Gastrocnemius medialis (tissue), 4 donors: ENCODE measurements around the gene SUMF1. TPM values are rescaled to one million over a fixed set of nuclear protein-coding genes. Genes with fewer than 3 reads are reported as not detected.

Source experiments
- ATAC-seq, 2 donors: fragments of 150-250 bp; one replicate each; pipeline ENCODE4 v1.9.1; 2016
- DNase-seq, 2 donors: peaks; one replicate each; pipeline ENCODE4 v3.0.0-alpha.2; 2019
- H3K27ac ChIP-seq, 4 donors: fragments of 200-600 bp; sonication (generic); 1 replicate in 1 of 4; 2 replicates in 3 of 4; pipeline ENCODE4 v1.5.1; 2016 to 2018; ENCODE audit warnings: mild to moderate bottlenecking in 2 of 4, moderate library complexity in 1 of 4
- H3K27me3 ChIP-seq, 3 donors: fragments of 200-600 bp; sonication (generic) in 2 of 3; 1 replicate in 1 of 3; 2 replicates in 2 of 3; pipeline versions ENCODE4 v1.5.1 to v1.6.0; 2016 to 2019; ENCODE audit warnings: mild to moderate bottlenecking in 1 of 3, moderate library complexity in 1 of 3
- H3K36me3 ChIP-seq, 2 donors: fragments of 200-600 bp; sonication (generic) in 1 of 2; one replicate each; pipeline ENCODE4 v1.5.1; 2017 to 2018
- H3K4me1 ChIP-seq, 2 donors: fragments of 200-600 bp; sonication (generic) in 1 of 2; one replicate each; pipeline ENCODE4 v1.5.1; 2016 to 2017; ENCODE audit warnings: mild to moderate bottlenecking in 2 of 2
- H3K4me3 ChIP-seq, 4 donors: fragments of 200-600 bp; sonication (generic) in 3 of 4; 1 replicate in 1 of 4; 2 replicates in 3 of 4; pipeline ENCODE4 v1.5.1; 2016 to 2019; ENCODE audit warnings: mild to moderate bottlenecking in 2 of 4
- H3K9me3 ChIP-seq, 3 donors: fragments of 200-600 bp; sonication (generic) in 2 of 3; 1 replicate in 1 of 3; 2 replicates in 2 of 3; pipeline ENCODE4 v1.5.1; 2016 to 2019
- CTCF ChIP-seq, 5 experiments: fragments of 450-650 bp in 3 of 5; fragments of 200-600 bp in 2 of 5; sonication (generic) in 2 of 5; IDR thresholded peaks in 4 of 5; conservative IDR thresholded peaks in 1 of 5; 1 replicate in 4 of 5; 2 replicates in 1 of 5; pipeline ENCODE4 v1.5.1; 2016 to 2019; ENCODE audit warnings: antibody characterized with exemption in 5 of 5, mild to moderate bottlenecking in 3 of 5, moderate library complexity in 3 of 5
- POLR2A ChIP-seq, 2 donors: fragments of 450-650 bp; IDR thresholded peaks; one replicate each; pipeline ENCODE4 v1.6.1; 2017; ENCODE audit warnings: antibody characterized with exemption in 2 of 2, mild to moderate bottlenecking in 2 of 2, moderate library complexity in 2 of 2
- in situ Hi-C, 4 donors: fragments of 200-750 bp; cut with MboI; loops; one replicate each; pipeline versions ENCODE4 v1.15.0 to v1.8.0; 2017; ENCODE audit warnings: low sequenced_read_pairs in 4 of 4
- intact Hi-C: fragments of 100-400 bp; cut with DNase I; formaldehyde crosslinking; loops from one replicate; pipeline ENCODE4 v1.15.1; 2023; ENCODE audit warnings: low total_unique reads
- total RNA-seq, 4 donors: library from RNA; depleted of rRNA; stranded (reverse); fragments of >200 nt; gene quantifications; one replicate each; pipeline versions ENCODE4 v1.1.0 to v1.2.3, GENCODE V29; 2016

SUMF1 gene
- total RNA-seq, 4 donors from 2014 or later: 4.4 to 9.4 (median 7.6) TPM

DNA sequence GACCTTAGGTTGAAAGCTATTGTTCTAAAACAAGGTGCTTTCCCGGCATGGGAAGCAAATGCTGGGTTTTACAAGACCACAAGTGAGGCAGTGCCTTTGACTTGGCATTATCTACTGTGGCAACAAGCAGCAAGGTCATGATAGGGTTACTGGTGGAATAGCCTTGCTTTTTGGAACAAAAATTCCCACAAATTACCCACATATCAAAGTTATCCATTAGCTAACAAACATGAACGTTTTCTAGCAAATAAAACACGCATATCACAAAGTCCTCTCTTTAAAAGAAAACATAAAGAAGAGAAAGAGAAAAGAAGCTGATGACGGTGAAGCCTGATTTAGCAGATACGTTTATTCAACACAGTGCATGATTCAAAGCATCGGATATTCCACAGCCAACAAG is 106.3 kb downstream of the SUMF1 start:
- no peaks in the 10 kb centered on the region for H3K4me1 ChIP-seq
- H3K4me3 ChIP-seq: no peak overlapping the region
- H3K27me3 ChIP-seq: no peaks in the 10 kb centered on the region
- DNase-seq (no peak), ATAC-seq (no peak)
- intact Hi-C loops (no loop called here), in situ Hi-C loops (no loop called here)
- TF ChIP-seq POLR2A (IDR thresholded peaks at IDR 0.05) (no peak), CTCF (IDR thresholded peaks at IDR 0.05 in 4 of 5, conservative IDR thresholded peaks at IDR 0.05 in 1 of 5) (no peak)
- H3K27ac ChIP-seq: no peak overlapping the region
- H3K36me3 ChIP-seq: no peaks in the 10 kb centered on the region
- no peaks in the 10 kb centered on the region for H3K9me3 ChIP-seq

DNA sequence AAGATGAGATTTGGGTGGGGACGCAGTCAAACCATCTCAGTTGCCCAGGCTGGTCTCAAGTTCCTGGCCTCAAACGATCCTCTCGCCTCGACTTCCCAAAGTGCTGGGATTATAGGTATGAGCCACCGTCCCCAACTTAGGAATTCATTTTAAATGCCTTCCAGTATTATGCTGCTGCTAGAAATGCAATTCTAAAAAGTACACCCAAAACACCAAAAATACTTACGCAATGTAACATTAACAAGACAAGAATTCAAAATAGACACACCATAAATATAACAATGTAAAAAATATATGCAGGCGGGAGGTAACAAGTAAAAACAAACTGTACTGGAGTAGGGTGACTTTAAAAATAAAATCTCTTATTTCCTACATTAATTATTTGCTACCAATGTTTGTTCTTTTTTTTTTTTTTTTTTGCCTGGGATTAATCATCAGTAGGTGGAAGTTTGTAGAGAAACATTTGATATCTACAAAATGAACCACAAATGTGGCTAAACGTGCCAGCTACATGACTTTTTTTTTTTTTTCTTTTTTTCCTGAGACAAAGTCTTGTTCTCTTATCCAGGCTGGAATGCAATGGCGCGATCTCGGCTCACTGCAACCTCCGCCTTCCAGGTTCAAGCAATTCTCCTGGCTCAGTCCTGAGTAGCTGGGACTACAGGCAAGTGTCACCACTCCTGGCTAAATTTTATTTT is 107.1 kb downstream of the SUMF1 start:
- Histone ChIP-seq H3K36me3 (no peaks in the 10 kb centered on the region), H3K27me3 (no peaks in the 10 kb centered on the region), H3K4me3 (no peak overlapping the region), H3K27ac (no peak overlapping the region), H3K9me3 (no peaks in the 10 kb centered on the region), H3K4me1 (no peaks in the 10 kb centered on the region)
- intact Hi-C loops (loop anchor here (10.0 kb wide), 1 partner anchor 105 kb away; the partner anchor contains the start of gene SUMF1), in situ Hi-C loops (loop anchor here in 1 of 4 donors (10.0 kb wide), 1 partner anchor 275 kb away; no protein-coding TSS in a partner anchor)
- TF ChIP-seq CTCF (IDR thresholded peaks at IDR 0.05 in 4 of 5, conservative IDR thresholded peaks at IDR 0.05 in 1 of 5): no peak
- TF ChIP-seq POLR2A (IDR thresholded peaks at IDR 0.05): no peak
- no peak for DNase-seq
- ATAC-seq: no peak

GRCh38 chr3:4358273-4358672 is 108.8 kb downstream of the SUMF1 start:
- intact Hi-C loops (loop anchor here (10.0 kb wide), 1 partner anchor 107 kb away; the partner anchor contains the start of gene SUMF1), in situ Hi-C loops (loop anchor here in 1 of 4 donors (10.0 kb wide), 1 partner anchor 277 kb away; no protein-coding TSS in a partner anchor)
- H3K36me3 ChIP-seq: no peaks in the 10 kb centered on the region
- no peaks in the 10 kb centered on the region for H3K4me1 ChIP-seq
- H3K27ac ChIP-seq: no peak overlapping the region
- DNase-seq (no peak), ATAC-seq (no peak)
- H3K9me3 ChIP-seq: no peaks in the 10 kb centered on the region
- H3K4me3 ChIP-seq: no peak overlapping the region
- no peaks in the 10 kb centered on the region for H3K27me3 ChIP-seq
- no peak for TF ChIP-seq POLR2A (IDR thresholded peaks at IDR 0.05)
- TF ChIP-seq CTCF (IDR thresholded peaks at IDR 0.05 in 4 of 5, conservative IDR thresholded peaks at IDR 0.05 in 1 of 5): no peak

DNA sequence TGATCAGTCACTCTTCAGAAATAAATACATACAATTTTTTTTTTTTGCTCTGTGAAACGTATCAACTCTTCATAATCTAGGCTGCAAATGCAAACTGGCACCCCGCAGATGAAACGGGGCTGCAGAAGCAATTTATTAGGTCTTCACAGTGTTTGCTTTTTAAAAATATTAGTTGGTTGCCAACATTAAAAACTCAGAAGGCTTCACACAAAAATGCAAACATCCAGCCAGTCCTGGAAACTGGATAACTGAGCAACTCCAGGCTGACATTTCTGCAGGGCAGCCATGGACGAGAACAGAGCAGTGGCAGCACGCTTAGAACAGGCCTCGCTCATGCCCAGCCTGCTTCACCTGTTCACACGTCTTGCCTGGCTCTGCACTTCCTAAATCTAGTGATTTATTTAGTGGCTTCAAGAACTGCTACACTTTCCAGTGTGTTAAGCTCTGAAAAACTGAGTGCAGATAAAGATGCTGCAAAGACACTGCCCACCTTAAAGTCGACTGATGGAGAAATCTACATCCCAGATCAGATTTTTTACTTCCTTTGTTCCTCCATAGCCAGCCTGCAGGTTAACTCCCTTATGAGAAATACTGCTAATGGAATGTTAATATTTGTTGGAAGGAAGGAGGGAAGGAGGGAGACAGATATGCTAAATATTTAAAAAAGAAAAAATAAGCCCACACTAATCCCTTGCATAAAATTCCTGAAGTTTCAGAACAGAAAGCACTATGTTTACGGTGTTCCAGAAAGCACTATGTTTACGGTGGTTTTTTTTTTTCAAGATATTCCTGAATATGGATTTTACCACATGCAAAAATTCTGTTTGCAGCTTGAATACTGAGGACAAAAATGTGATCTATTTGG is 110.3 kb downstream of the SUMF1 start:
- ATAC-seq (no peak), DNase-seq (no peak)
- intact Hi-C loops (loop anchor here (10.0 kb wide), 1 partner anchor 108 kb away; the partner anchor contains the start of gene SUMF1), in situ Hi-C loops (loop anchor here in 1 of 4 donors (10.0 kb wide), 1 partner anchor 278 kb away; no protein-coding TSS in a partner anchor)
- Histone ChIP-seq H3K36me3 (no peaks in the 10 kb centered on the region), H3K27ac (no peak overlapping the region), H3K27me3 (no peaks in the 10 kb centered on the region), H3K9me3 (no peaks in the 10 kb centered on the region), H3K4me3 (no peak overlapping the region), H3K4me1 (no peaks in the 10 kb centered on the region)
- TF ChIP-seq POLR2A (IDR thresholded peaks at IDR 0.05): no peak
- TF ChIP-seq CTCF (IDR thresholded peaks at IDR 0.05 in 4 of 5, conservative IDR thresholded peaks at IDR 0.05 in 1 of 5): no peak
